DOHH2 (cell line): ENCODE results near the gene PLK2.

ENCODE experiments used
- CTCF ChIP-seq: fragments of 200-600 bp; sonication (generic); IDR thresholded peaks from one replicate; pipeline ENCODE4 v1.5.1; 2014; ENCODE audit warnings: antibody characterized with exemption, mild to moderate bottlenecking, low read depth, low read length; ENCODE audit not compliant: poor library complexity, severe bottlenecking
- EZH2phosphoT487 ChIP-seq: fragments of 200-600 bp; sonication (generic); IDR thresholded peaks from 2 replicates; pipeline ENCODE4 v1.6.1; 2017; ENCODE audit warnings: borderline replicate concordance, mild to moderate bottlenecking, antibody characterized with exemption, low read length, moderate library complexity, mixed read lengths

- TF ChIP-seq CTCF (no peak), EZH2phosphoT487 (no peak)
Measured at GRCh38 chr5:58482536-58482935, 22.6 kb upstream of the PLK2 start.
